GM12875 (cell line): ENCODE measurements around the gene SLC35G2.

ENCODE experiments used
- H3K4me3 ChIP-seq: one replicate; pipeline ENCODE4 v1.5.1; 2011; ENCODE audit warnings: low read depth, low read length, control low read depth
- CTCF ChIP-seq: IDR thresholded peaks from 2 replicates; pipeline ENCODE4 v1.5.1; 2011; ENCODE audit warnings: low read depth, mild to moderate bottlenecking, control low read depth, inconsistent platforms, low read length, moderate library complexity, borderline replicate concordance; ENCODE audit not compliant: insufficient read depth

Gene SLC35G2

GRCh38 chr3:136805795-136806194 lies 13.1 kb upstream of the SLC35G2 start:
- no peak for TF ChIP-seq CTCF
- no peak overlapping the region for H3K4me3 ChIP-seq

- TF ChIP-seq CTCF, result no peak
Observed at GRCh38 chr3:136811701-136812100, 7.2 kb upstream of the SLC35G2 start.

GRCh38 chr3:136817448-136817847 lies 1.5 kb upstream of the SLC35G2 start:
- no peak overlapping the region for H3K4me3 ChIP-seq
- TF ChIP-seq CTCF, result no peak

More at GRCh38 chr3:136811701-136812100, 7.2 kb upstream of the SLC35G2 start:
- H3K4me3 ChIP-seq, result no peak overlapping the region

GRCh38 chr3:136818191-136818768 lies 646 bp upstream of the SLC35G2 start:
- TF ChIP-seq CTCF, result no peak
- peak overlapping the region; percentile 70 for H3K4me3 ChIP-seq

GRCh38 chr3:136819392-136819730 lies 435 bp downstream of the SLC35G2 start:
- H3K4me3 ChIP-seq, result peak overlapping the region; percentile 70
- TF ChIP-seq CTCF, result no peak

GRCh38 chr3:136819731-136820679 lies 1.1 kb downstream of the SLC35G2 start:
- no peak for TF ChIP-seq CTCF
- peak overlapping the region; percentile 70 for H3K4me3 ChIP-seq

GRCh38 chr3:136831461-136831860 lies 12.5 kb downstream of the SLC35G2 start:
- no peak for TF ChIP-seq CTCF

More at GRCh38 chr3:136831461-136831860, 12.5 kb downstream of the SLC35G2 start:
- no peak overlapping the region for H3K4me3 ChIP-seq
